ENCODE results near the gene RUNX2.
A peak's percentile ranks its signal among the peaks of the same experiment; 100 is the strongest.
"Not testable (repeated sequence)": the region's sequence is repeated elsewhere in the genome, so short reads cannot be mapped to it uniquely, and the experiment has no call there.

Gene RUNX2

GRCh38 chr6:45531999-45532595 is 204.0 kb downstream of the RUNX2 start:
- no peak for DNase-seq

DNA sequence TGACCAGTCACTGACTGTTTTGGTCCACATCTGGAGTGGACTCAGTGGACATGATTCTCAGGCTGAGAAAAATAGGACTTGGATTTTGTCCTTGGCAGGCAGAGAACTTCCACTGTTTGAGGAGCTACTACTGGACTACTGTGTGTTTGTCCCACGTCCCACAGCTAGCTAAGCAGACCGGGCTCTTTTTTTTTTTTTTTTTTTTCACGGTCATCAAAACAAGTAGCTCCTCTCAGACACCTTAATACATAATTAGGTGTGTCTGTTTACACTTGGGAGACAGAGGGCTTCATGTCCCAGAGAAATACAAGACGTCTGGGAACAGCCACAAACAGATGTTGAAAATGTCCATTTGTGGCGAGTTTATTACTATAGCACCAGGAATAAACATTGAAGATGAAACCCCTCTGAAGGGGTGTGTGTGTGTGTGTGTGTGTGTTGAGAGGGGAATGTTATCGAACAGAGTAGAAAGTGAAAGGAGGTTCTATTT is 204.6 kb downstream of the RUNX2 start:
- DNase-seq = no peak

DNA sequence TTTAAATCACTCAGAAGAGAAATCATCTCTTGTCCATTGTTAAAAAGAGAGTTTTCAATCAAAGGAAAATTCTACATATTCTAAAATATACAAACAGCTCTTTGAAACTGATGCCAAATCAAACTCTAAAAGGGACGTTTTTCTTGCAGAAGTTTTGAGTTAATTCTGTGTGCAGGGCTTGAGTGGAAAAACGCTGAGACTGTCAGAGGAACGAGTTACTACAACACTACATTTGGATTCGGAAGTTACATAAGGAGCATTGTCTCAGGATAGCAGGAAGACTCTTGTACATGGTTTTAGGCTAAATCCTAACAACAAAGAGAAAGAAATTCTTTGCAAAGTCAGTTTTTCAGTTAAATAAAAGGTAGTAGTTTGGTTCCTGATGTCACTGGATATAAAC is 205.3 kb downstream of the RUNX2 start:
- no peak for DNase-seq

DNA sequence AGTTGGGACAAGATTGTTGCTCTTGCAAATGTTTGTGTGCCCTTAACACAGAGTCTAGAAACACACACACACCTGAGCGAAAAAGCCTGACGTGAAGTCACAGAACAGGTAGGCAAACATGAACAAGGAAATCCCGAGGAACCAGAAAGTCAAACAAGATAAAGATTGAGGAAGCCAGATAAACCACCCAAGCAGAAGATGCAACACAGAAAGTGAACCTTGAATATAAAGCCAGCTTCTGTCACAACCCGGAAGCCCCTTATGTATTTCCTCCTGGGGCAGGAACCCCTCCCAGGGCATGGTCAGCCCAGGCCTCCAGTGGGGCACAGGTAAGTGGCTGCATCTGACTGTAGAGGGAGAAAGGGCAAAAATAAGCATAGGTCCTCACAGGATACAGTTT is 207.8 kb downstream of the RUNX2 start:
- no peak for DNase-seq

- DNase-seq = no peak
These were observed 209.4 kb downstream of the RUNX2 start for GRCh38 chr6:45537539-45537938.

DNA sequence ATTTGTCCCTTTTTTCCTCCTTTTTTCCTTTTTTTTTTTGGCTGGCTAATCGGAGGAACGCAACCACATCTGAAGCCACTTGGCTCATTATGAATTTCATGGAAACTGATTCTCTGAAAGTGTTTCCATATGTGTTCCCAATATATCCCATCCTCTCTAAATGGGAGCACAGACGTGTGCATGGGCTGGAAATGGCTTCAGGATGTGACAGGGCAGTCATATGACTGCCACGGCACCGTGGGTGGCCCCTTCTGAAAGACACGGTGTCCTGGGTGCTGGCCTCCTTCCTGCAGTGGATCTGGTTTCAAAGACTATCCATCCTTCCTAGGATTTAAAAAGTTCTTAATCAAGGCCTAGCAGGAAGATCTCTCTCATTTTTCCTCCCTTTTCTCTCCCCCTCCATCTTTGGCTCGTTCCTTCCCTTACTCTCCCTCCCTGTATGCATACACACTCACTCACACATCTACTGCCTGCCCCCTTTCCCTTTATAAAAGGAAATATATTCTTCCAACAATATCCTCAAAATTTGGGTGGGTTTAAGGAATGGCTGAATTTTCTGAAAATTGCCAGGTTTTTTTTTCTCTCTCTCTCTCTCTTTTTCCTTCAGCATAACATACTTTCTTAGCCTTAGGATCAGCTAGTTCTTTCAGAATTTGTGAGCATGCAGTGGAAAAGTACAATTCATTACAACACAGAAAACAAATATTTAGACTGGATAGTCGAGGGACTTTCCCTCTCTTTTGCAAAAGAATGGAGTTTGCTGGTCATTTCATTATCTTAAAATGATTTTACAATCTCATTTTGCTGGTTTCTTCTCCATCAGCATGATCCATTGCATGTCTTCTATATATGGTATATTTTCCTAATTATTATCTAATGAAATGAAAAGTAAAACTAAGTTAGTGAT is 210.8 kb downstream of the RUNX2 start:
- no peak for DNase-seq

DNA sequence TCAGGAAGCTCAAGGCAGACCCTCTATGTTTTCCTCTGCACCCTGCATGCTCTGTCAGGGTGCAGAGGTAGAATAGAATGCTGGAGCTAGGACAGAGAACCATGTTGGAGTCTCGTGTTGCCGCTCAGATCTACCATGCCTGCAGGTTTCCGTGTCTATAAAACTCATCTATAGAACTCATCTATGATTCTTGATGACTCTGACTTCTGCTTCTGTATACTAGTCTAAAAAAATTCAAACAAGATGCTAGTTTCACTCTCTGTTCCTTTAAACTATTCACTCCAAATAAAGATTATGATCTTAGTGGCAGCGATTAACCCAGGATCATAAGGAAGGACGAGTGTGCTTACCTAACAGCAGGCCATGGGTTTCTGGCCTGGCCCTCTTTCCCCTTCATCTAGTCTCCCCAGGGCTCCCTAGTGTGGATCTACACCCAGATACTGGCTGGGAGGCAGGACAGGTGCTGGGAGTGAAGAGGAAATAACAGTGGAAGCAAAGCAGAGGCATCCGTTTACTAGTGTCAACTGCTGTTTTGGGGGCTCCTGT is 212.3 kb downstream of the RUNX2 start:
- DNase-seq = no peak

GRCh38 chr6:45541934-45542333 is 213.8 kb downstream of the RUNX2 start:
- no peak for DNase-seq

DNA sequence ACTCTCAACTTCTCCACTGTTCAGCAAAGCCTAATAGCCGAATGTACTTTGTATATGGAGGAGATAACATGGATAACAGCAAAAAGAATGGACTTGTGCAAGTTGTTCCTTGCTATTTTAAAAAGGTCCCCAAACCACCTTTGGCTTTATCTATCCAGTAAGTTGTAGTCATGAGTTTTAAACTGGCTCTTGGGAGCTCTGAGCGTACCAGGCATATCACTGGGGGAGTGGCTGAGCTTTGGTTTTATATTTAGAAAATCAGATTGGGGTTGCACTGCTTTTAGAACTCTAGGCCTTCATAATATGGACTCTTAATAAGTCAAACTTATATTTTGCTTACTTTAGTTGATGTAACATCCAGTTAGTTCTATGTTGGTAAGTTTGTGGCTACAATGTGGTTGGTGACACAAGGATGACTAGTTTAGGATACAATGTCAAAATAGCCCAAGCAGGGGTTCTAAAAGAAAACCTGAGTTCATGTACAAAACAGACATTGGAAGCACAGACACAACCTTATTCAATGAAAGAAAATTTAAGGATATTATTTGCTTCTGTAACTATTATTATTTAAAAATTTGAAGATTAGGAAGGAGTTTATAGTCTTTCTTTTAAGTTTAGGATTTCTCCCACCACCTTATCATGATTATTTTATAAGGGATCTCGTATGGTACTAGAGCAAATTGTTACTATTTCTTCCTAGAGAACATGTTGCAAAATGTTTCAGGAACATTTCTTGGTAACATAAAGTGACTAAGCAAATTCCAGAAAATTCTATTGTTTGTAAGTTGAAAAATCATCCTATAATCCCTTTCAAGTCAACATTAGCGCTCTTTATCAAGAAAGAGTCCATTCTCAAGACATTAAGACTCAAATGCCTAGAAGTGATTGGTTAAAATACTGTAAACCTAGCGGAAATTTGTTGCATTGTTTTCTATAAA is 215.4 kb downstream of the RUNX2 start:
- no peak for DNase-seq

GRCh38 chr6:45545416-45545815 is 217.3 kb downstream of the RUNX2 start:
- DNase-seq = no peak

DNA sequence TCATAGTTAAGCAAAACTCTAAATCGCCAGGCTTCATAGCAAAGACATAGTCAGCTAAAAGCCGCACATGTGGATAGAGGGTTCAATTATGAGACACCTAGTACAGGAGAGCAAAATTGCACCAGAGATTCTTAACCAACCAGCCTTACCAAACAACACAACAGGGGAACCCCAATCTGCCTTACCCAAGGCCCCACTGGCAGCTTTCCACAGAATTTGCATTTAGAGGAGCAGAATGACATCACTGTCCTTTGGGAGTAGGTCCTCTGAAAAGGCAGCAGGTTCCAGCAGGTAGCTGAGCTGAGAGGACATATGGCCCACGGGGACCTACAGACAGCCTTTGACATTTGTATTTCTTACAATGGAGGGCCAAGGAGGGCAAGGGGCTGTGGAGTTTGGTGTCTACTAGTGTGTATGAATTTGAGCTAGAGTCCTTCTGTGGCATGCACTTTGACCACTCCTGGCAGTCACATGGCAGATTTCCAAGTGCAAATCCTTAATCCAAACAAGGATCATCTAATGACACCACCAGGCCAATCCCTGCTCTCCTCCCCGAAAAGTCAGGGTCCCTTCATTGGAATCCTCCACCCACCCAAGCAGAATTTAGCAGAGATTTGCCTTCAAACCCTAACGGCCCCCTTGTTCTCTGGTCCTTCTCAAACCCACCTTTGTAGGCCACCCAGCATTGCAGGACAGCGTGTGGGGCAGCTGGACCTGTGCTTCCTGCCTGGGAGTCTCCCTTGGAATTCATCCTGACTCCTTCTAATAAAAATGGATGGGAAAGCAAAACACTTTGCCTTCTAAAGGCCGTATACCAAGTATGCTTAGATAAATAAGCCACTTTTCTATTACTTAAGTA is 220.8 kb downstream of the RUNX2 start:
- DNase-seq = peak in 1 of 2 donors; percentile 32

- no peak for DNase-seq
These were observed 224.4 kb downstream of the RUNX2 start for GRCh38 chr6:45552536-45552935.

GRCh38 chr6:45553730-45554344 is 225.7 kb downstream of the RUNX2 start:
- no peak for DNase-seq

GRCh38 chr6:45554591-45554990 is 226.5 kb downstream of the RUNX2 start:
- no peak for DNase-seq

DNA sequence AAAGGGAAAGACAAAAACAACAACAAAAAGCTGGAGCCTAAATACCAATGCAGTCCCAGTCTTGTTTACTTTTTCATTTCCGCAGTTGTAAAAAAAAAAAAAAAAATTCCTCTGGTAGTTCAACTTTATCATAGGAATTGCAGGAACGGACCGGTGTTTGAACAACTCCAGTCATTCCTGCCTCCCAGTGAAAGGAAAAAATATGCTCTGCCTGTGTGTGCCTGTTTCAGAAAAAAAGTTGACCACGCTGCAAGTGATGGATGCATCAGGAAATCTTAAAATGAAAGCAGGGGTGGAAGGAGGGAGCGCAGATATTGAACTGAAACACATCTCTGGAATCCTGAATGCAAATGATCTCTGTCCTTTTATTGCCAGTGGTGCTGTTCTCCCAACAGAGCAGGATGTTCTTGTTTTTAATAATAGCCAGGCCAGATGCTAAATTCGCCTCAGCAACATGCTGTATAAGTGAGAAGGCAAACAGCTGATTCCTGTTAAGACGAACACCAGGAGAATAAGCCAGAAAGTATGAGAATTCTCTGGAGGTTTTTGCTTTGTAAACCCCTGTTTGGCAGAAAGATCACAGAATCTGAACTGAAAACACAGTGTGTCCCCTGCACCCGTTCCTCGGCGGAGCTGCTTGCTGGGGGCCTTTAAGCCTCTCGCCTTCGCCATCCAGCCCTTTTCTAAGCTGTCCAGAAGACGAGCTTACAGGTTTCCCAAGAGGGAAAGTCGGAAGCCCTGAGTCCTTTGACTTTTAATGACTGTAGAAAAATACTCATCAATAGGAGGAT is 228.0 kb downstream of the RUNX2 start:
- DNase-seq = no peak

GRCh38 chr6:45556828-45557227 is 228.7 kb downstream of the RUNX2 start:
- DNase-seq = no peak

DNA sequence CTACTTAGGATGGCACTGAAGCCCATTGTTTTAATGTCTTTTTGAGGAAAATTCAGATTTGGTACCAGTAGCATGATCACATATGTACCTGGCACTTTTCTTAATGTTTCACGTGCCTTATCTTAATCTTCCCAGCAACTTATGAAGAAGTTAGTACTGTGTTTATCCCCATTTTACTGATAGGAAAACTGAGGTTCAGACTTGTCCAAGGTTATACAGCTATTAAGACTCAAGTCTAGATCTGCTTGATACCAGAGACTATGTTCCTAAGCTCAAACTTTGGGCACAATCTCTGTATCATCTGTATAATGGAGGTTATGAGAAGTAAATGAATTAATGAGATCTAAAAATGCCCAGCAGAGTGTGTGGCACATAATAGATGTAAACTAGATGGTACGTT is 229.3 kb downstream of the RUNX2 start:
- no peak for DNase-seq

DNA sequence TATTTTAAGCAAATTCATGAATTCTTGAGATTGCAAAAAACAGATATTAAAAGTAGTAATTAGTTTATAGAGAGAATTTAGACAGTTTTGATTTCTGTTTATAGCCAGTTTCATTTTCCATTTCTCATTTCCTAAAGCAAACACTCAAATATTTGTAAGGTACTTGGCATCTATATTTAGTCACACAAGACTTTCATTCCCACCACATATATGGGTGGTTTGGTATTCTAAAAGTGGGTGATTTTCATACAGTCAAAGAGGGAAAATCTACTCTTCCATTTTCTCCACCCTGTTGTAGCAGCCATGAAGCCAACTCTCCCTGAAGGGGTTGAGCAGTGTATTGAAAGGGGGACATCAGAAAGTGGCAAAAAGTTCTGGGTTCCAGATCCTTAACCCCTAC is 230.7 kb downstream of the RUNX2 start:
- no peak for DNase-seq

DNA sequence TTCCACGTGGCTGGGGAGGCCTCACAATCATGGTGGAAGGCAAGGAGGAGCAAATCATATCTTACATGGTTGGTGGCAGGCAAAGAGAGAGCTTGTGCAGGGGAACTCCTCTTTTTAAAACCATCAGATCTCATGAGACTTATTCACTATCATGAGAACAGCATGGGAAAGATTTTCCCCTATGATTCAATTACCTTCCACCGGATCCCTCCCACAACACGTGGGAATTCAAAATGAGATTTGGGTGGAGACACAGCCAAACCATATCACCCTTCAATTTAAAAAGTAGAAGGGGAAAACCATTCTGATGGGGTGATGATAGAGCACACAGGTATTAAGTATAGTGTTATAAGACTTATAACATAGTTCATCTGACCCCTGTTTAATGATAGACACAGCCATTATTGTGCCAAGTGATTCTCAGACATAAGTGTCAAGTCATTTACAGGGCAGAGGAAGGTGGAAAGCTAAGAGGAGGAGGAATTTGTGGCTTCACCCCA is 232.2 kb downstream of the RUNX2 start:
- DNase-seq = not testable (repeated sequence)

GRCh38 chr6:45562171-45562570 is 234.0 kb downstream of the RUNX2 start:
- DNase-seq = no peak

Data from CD4-positive, alpha-beta T cell treated with Interleukin-1 beta for 1 hour (primary cell).